ENCODE data around the gene TP53BP2. TPM values are rescaled to one million over a fixed set of nuclear protein-coding genes. Genes with fewer than 3 reads are reported as not detected.
A peak's percentile ranks its signal among the peaks of the same experiment; 100 is the strongest.

Gene TP53BP2
- total RNA-seq, 6 donors from 2014 or later: 43.0 to 77.5 (median 61.8) TPM

- Histone ChIP-seq H3K9me3 (no peaks in the 10 kb centered on the region), H3K27me3 (no peaks in the 10 kb centered on the region), H3K4me3 (no peak overlapping the region), H3K36me3 (peaks cover 44 to 100% (median 97%) of the 10 kb centered on the region in 4 donors), H3K4me1 (peaks cover 0 to 4% (median 2%) of the 10 kb centered on the region in 4 donors), H3K27ac (no peak overlapping the region)
- TF ChIP-seq POLR2A (IDR thresholded peaks at IDR 0.05): no peak
- no peak for TF ChIP-seq EP300 (IDR thresholded peaks at IDR 0.05)
- TF ChIP-seq POLR2AphosphoS5 (IDR thresholded peaks at IDR 0.05): no peak
- TF ChIP-seq CTCF (IDR thresholded peaks at IDR 0.05): no peak
- no peak for DNase-seq
- ATAC-seq (ENCODE audit: low FRiP score in 2 of 2): no peak
- 90 to 91% methylated on average over 9 of the region's 9 CpGs for WGBS, 2 donors
These were observed 90.3 kb downstream of the TP53BP2 start for GRCh38 chr1:223755432-223755792.

DNA sequence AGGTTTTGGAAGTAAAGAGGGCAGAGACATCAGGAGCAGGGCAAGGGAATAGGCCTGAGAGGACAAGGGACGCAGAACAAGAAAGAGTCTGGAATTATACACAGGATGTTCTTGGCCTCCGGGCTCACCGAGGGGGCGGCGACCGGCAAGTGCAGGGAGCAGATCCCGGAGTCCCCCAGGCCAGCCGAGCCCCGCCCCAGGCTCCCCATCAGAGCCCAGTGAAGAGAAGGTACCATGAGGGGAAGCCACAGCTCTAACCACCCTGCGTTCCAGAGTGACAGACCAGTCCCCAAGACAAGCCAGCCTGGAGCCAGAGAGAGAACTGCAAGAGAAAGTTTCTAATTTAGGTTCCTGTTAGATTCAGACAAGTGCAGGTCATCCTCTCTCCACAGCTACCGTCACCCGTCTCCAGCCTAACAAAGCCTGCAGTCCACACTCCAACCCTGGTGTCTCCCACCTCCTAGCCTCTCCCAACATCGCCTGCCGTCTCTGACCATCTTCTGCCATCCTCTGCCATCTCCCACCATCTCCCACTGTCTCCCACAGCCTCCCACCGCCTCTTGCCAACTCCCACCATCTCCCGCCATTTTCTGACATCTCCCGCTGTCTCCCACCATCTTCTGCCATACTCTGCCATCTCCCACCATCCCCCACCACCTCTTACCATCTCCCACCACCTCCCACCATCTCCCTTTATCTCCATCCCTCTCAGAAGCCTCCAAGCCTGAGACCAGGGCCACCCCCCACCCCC is 90.9 kb downstream of the TP53BP2 start:
- TF ChIP-seq POLR2AphosphoS5 (IDR thresholded peaks at IDR 0.05): no peak
- DNase-seq (peak in 1 of 2 donors; percentile 77), ATAC-seq (ENCODE audit: low FRiP score in 2 of 2) (no peak)
- H3K9me3 ChIP-seq: no peaks in the 10 kb centered on the region
- no peak overlapping the region for H3K4me3 ChIP-seq
- H3K36me3 ChIP-seq: peaks cover 44 to 100% (median 96%) of the 10 kb centered on the region in 4 donors
- no peaks in the 10 kb centered on the region for H3K27me3 ChIP-seq
- no peak overlapping the region for H3K27ac ChIP-seq
- H3K4me1 ChIP-seq: no peaks in the 10 kb centered on the region
- 94 to 95% methylated on average over 16 to 17 of the region's 17 CpGs for WGBS, 2 donors

GRCh38 chr1:223752721-223753515 is 92.8 kb downstream of the TP53BP2 start:
- Histone ChIP-seq H3K36me3 (peaks cover 42 to 87% (median 85%) of the 10 kb centered on the region in 4 donors), H3K4me1 (peaks cover 15 to 17% (median 16%) of the 10 kb centered on the region in 4 donors)
- WGBS, 2 donors: 79 to 85% methylated on average over 15 of the region's 15 CpGs

GRCh38 chr1:223751696-223752095 is 94.1 kb downstream of the TP53BP2 start:
- TF ChIP-seq CTCF (IDR thresholded peaks at IDR 0.05) (no peak), EP300 (IDR thresholded peaks at IDR 0.05) (no peak), POLR2AphosphoS5 (IDR thresholded peaks at IDR 0.05) (no peak), POLR2A (IDR thresholded peaks at IDR 0.05) (no peak)
- H3K9me3 ChIP-seq: no peaks in the 10 kb centered on the region
- no peak for DNase-seq
- H3K27ac ChIP-seq: no peak overlapping the region
- peaks cover 42 to 86% (median 83%) of the 10 kb centered on the region in 4 donors for H3K36me3 ChIP-seq
- no peak overlapping the region for H3K4me3 ChIP-seq
- WGBS, 2 donors: 92 to 96% methylated on average over 4 of the region's 4 CpGs
- no peak for ATAC-seq (ENCODE audit: low FRiP score in 2 of 2)
- H3K4me1 ChIP-seq: peaks cover 25 to 28% (median 27%) of the 10 kb centered on the region in 4 donors
- no peaks in the 10 kb centered on the region for H3K27me3 ChIP-seq

More at GRCh38 chr1:223752721-223753515, 92.8 kb downstream of the TP53BP2 start:
- H3K9me3 ChIP-seq: no peaks in the 10 kb centered on the region
- ATAC-seq (ENCODE audit: low FRiP score in 2 of 2) (no peak), DNase-seq (no peak)
- no peak overlapping the region for H3K4me3 ChIP-seq
- no peak for TF ChIP-seq CTCF (IDR thresholded peaks at IDR 0.05)
- no peak for TF ChIP-seq POLR2A (IDR thresholded peaks at IDR 0.05)
- no peak for TF ChIP-seq POLR2AphosphoS5 (IDR thresholded peaks at IDR 0.05)
- no peak for TF ChIP-seq EP300 (IDR thresholded peaks at IDR 0.05)
- H3K27ac ChIP-seq: peak overlapping the region in 2 of 4 donors; percentile 4 to 14
- H3K27me3 ChIP-seq: no peaks in the 10 kb centered on the region
